Skeletal muscle satellite cell (primary cell): Measurements from ENCODE around the gene IRF6.

Experiments
- H3K27me3 ChIP-seq: 2 replicates; pipeline ENCODE4 v1.7.0; 2013; ENCODE audit warnings: low read length; ENCODE audit not compliant: control insufficient read depth, insufficient read depth
- H3K36me3 ChIP-seq: 2 replicates; pipeline ENCODE4 v1.7.0; 2013; ENCODE audit warnings: mild to moderate bottlenecking, control low read depth, low read length; ENCODE audit not compliant: insufficient read depth
- H3K4me1 ChIP-seq: 2 replicates; pipeline ENCODE4 v1.7.0; 2013; ENCODE audit warnings: low read length; ENCODE audit not compliant: control insufficient read depth, insufficient read depth
- H3K4me2 ChIP-seq: 2 replicates; pipeline ENCODE4 v1.7.0; 2013; ENCODE audit warnings: mild to moderate bottlenecking, low read length
- H3K4me3 ChIP-seq: 2 replicates; pipeline ENCODE4 v1.7.0; 2013; ENCODE audit warnings: low read length
- H3K9ac ChIP-seq: 2 replicates; pipeline ENCODE4 v1.7.0; 2013; ENCODE audit warnings: mild to moderate bottlenecking, low read depth, low read length, moderate library complexity
- H3K9me3 ChIP-seq: replicated peaks from 2 replicates; pipeline ENCODE4 v1.7.0; 2013; ENCODE audit warnings: mild to moderate bottlenecking, control low read depth, low read length

Gene IRF6

DNA sequence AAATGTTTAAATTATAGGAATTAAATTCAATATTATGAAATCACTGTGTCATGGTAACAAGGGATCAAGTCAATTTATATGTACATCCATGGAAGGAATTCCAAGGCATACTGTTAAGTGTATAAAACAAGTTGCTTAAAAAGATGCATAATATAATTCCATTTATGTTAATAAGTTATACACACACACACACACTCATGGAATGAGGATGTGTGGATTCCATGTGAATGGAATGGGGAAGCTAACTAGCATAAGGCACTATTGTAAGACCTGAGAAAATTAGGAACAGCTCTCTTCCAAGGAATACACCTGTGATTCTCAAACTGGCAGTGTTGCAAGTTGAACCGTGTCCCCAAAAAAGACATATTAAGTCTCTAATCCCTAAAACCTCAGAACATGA is 67.7 kb downstream of the IRF6 start:
- Histone ChIP-seq H3K4me1 (peaks cover 12% of the 10 kb centered on the region), H3K36me3 (no peaks in the 10 kb centered on the region), H3K9ac (no peak overlapping the region), H3K4me3 (no peak overlapping the region), H3K4me2 (no peak overlapping the region), H3K9me3 (no peaks in the 10 kb centered on the region), H3K27me3 (peaks cover 26% of the 10 kb centered on the region)

DNA sequence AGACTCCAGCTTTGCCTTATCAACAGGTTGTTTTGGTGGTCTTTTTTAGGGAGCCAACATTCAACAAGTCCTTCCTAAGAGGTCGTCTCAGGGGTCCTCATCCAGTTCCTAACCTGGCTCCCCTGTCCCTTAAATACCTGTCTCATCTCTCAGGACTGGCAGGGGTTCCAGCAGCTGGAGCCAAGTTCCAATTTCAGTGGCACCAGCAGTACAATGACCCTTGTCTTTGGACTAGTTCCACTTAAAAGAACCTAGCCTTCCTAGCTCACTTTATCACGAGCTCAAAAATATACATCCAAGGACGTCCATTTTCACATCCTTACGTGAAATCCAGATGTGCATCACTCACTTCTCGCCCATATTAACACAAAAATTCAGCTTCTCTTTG is 68.8 kb downstream of the IRF6 start:
- H3K4me3 ChIP-seq: no peak overlapping the region
- H3K27me3 ChIP-seq: peaks cover 27% of the 10 kb centered on the region
- no peak overlapping the region for H3K9ac ChIP-seq
- no peak overlapping the region for H3K4me2 ChIP-seq
- H3K4me1 ChIP-seq: peaks cover under 1% of the 10 kb centered on the region
- H3K9me3 ChIP-seq: no peaks in the 10 kb centered on the region
- H3K36me3 ChIP-seq: no peaks in the 10 kb centered on the region

DNA sequence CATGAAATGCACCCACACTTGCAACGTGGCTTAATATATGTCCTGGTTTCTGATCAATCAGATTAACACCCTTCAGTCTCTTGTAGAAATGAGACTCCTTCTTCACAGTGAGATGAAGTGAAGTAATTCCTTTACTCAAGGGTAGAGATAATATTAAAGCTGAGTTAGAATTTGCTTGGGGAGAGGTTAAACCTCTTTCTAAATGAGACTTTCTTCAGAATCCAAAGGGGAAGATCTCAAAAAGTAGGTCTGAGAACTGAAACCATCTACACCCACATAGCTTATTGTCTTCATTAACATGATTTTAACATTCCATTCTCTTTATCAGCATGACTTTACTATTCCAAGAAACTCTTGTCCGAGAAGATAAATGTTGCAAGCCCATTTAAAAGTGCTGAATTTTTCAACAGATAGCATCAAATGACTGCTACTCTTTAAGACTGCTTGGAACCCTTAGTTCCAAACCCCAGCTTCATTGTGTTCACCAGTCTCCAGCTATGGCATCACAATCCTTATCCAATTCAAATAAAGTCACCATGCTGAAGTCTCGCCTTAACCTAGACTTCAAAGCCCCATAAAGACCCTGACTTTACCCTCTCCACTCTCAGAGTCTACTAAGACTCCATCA is 69.3 kb downstream of the IRF6 start:
- no peak overlapping the region for H3K9ac ChIP-seq
- no peak overlapping the region for H3K4me2 ChIP-seq
- no peaks in the 10 kb centered on the region for H3K36me3 ChIP-seq

More for the DNA sequence above, 69.3 kb downstream of the IRF6 start:
- Histone ChIP-seq H3K27me3 (peaks cover 30% of the 10 kb centered on the region), H3K4me3 (no peak overlapping the region), H3K9me3 (no peaks in the 10 kb centered on the region), H3K4me1 (no peaks in the 10 kb centered on the region)
